ENCODE measurements around the gene ZSWIM9.

Gene ZSWIM9

GRCh38 chr19:48169939-48170803, at the start of gene ZSWIM9, which contains the start of gene LIG1:
Gene ZSWIM9 (plus strand): TSS chr19:48170680. CDS start chr19:48171803, 1,123 bp downstream.
Gene LIG1 (minus strand): TSS chr19:48170344. CDS start chr19:48165566, 4,778 bp downstream.
- peak; percentile 81 to 90 for DNase-seq (ENCODE audit: low read depth in 2 of 2)

- DNase-seq (ENCODE audit: low read depth in 2 of 2), result no peak
These were observed 49.4 kb upstream of the ZSWIM9 start for GRCh38 chr19:48121066-48121465.

- no peak for DNase-seq (ENCODE audit: low read depth in 2 of 2)
These were observed 48.5 kb upstream of the ZSWIM9 start for GRCh38 chr19:48121909-48122371.

GRCh38 chr19:48122421-48122820, 48.1 kb upstream of the ZSWIM9 start:
- DNase-seq (ENCODE audit: low read depth in 2 of 2), result no peak

- no peak for DNase-seq (ENCODE audit: low read depth in 2 of 2)
These were observed 46.4 kb upstream of the ZSWIM9 start for GRCh38 chr19:48123907-48124651.

GRCh38 chr19:48127561-48127960, 42.9 kb upstream of the ZSWIM9 start:
- DNase-seq (ENCODE audit: low read depth in 2 of 2), result no peak

GRCh38 chr19:48133094-48133493, 37.4 kb upstream of the ZSWIM9 start:
- DNase-seq (ENCODE audit: low read depth in 2 of 2), result no peak

- DNase-seq (ENCODE audit: low read depth in 2 of 2), result no peak
These were observed 35.1 kb upstream of the ZSWIM9 start for GRCh38 chr19:48135411-48135810.

- no peak for DNase-seq (ENCODE audit: low read depth in 2 of 2)
These were observed 33.9 kb upstream of the ZSWIM9 start for GRCh38 chr19:48136547-48136946.

GRCh38 chr19:48137411-48137810, 33.1 kb upstream of the ZSWIM9 start:
- DNase-seq (ENCODE audit: low read depth in 2 of 2), result no peak

GRCh38 chr19:48139053-48139452, 31.4 kb upstream of the ZSWIM9 start:
- no peak for DNase-seq (ENCODE audit: low read depth in 2 of 2)

- no peak for DNase-seq (ENCODE audit: low read depth in 2 of 2)
These were observed 22.8 kb upstream of the ZSWIM9 start for GRCh38 chr19:48147597-48148175.

GRCh38 chr19:48148576-48148975, 21.9 kb upstream of the ZSWIM9 start:
- no peak for DNase-seq (ENCODE audit: low read depth in 2 of 2)

- no peak for DNase-seq (ENCODE audit: low read depth in 2 of 2)
These were observed 21.1 kb upstream of the ZSWIM9 start for GRCh38 chr19:48149430-48149829.

- DNase-seq (ENCODE audit: low read depth in 2 of 2), result peak; percentile 53 to 59
These were observed 17.9 kb upstream of the ZSWIM9 start for GRCh38 chr19:48152551-48152950.

GRCh38 chr19:48154003-48154402, 16.5 kb upstream of the ZSWIM9 start:
- DNase-seq (ENCODE audit: low read depth in 2 of 2), result no peak

- no peak for DNase-seq (ENCODE audit: low read depth in 2 of 2)
These were observed 12.2 kb upstream of the ZSWIM9 start for GRCh38 chr19:48158210-48158790.

- DNase-seq (ENCODE audit: low read depth in 2 of 2), result no peak
These were observed 1.8 kb upstream of the ZSWIM9 start for GRCh38 chr19:48168689-48169088.

GRCh38 chr19:48169578-48169938, 922 bp upstream of the ZSWIM9 start:
- peak; percentile 84 to 88 for DNase-seq (ENCODE audit: low read depth in 2 of 2)

GRCh38 chr19:48170817-48171347, 402 bp downstream of the ZSWIM9 start:
- DNase-seq (ENCODE audit: low read depth in 2 of 2), result no peak

- no peak for DNase-seq (ENCODE audit: low read depth in 2 of 2)
These were observed 1.2 kb downstream of the ZSWIM9 start for GRCh38 chr19:48171710-48172109.
